Subcutaneous adipose tissue (tissue), 4 donors: ENCODE data around the gene REV3L. TPM values are rescaled to one million over a fixed set of nuclear protein-coding genes. Genes with fewer than 3 reads are reported as not detected.

ENCODE experiments used
- total RNA-seq, 4 donors: library from RNA; depleted of rRNA; stranded (reverse); fragments of >200 nt; gene quantifications; one replicate each; pipeline ENCODE4 v1.1.0, GENCODE V29; 2016
- TF ChIP-seq, protein P1 (sequence below): fragments of 450-650 bp; IDR thresholded peaks from one replicate; pipeline ENCODE4 v1.5.1; 2016; ENCODE audit warnings: low read depth, mild to moderate bottlenecking, control low read depth, antibody characterized with exemption, moderate library complexity

Gene REV3L
- total RNA-seq, 4 donors from 2014 or later, result 94.7 to 140 (median 106) TPM

DNA sequence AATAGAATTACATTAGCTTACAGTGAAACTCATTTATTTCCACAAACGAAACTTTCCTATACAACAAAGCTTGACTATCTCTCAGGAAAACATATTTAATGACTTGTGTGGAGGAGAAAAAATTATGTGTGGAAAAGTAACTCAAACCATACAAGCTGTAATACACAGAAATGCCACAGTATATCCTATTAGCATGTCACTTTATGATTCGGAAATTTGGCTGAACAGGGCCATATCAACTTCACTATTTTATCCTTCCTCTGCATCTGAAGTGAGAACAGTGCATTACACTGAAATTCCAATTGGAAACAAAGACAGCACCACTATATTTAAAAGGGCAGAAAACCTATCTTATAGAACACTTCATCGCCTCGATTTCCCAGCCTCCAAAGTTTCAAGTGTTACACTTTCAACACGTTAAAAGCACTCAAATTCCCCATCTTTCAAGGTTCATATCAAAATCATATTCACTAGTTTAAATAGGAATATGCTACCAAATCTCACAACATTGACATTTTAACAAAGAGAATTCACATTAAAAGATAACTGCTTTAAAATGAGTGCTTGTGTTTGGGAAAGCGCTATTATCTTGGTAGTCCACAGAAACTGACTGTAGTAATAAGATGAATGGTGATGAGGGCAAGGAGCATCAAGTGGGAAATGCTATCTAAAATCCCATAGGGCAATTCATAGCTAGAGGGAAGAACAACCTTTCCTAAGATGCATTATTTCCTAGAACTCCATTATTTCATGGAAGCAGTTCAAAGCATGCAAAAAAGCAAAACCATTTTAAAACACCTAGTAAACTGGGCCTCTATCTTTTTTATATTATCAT lies 1.8 kb downstream of the REV3L start:
- TF ChIP-seq, protein P1, sequence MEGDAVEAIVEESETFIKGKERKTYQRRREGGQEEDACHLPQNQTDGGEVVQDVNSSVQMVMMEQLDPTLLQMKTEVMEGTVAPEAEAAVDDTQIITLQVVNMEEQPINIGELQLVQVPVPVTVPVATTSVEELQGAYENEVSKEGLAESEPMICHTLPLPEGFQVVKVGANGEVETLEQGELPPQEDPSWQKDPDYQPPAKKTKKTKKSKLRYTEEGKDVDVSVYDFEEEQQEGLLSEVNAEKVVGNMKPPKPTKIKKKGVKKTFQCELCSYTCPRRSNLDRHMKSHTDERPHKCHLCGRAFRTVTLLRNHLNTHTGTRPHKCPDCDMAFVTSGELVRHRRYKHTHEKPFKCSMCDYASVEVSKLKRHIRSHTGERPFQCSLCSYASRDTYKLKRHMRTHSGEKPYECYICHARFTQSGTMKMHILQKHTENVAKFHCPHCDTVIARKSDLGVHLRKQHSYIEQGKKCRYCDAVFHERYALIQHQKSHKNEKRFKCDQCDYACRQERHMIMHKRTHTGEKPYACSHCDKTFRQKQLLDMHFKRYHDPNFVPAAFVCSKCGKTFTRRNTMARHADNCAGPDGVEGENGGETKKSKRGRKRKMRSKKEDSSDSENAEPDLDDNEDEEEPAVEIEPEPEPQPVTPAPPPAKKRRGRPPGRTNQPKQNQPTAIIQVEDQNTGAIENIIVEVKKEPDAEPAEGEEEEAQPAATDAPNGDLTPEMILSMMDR, result no peak

DNA sequence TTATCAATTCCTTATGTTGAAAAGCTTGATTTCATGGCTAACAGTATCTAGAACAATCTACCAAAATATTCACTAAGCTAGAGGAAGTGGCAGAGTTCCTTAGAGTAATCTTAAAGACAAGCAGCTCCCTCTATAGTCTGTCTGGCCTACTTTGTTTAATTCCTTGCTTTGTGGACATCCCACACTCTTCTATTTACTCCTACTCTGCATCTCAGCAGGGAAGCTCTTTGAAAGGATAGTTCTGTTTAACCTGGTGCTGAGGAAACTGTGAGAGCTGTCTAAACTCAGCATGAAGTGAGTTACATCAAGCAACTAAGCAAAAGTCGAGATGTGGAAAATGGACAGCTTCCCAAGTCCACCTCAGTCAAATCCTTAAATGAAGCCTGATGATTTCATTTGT lies 4.3 kb downstream of the REV3L start:
- TF ChIP-seq, protein P1, result no peak

DNA sequence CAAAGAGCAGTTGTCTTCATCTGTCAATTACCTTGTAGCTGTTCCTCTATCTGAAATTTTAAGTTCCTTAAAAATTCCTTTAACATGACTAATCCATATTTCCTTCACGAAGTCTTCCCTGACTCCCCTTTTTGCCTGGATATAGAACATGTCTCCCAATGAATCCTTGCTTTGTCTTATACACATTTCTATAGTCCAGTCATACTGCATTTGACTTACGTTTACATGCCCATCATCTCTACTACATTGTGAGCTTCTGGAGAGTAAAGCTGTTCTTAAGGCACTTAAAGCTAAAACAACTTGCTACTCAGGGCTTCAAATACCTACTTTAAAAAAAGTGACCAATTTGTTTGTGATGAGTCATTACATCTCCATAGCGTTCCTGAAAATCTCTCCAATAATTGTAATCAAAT lies 4.9 kb downstream of the REV3L start:
- TF ChIP-seq, protein P1, result no peak

DNA sequence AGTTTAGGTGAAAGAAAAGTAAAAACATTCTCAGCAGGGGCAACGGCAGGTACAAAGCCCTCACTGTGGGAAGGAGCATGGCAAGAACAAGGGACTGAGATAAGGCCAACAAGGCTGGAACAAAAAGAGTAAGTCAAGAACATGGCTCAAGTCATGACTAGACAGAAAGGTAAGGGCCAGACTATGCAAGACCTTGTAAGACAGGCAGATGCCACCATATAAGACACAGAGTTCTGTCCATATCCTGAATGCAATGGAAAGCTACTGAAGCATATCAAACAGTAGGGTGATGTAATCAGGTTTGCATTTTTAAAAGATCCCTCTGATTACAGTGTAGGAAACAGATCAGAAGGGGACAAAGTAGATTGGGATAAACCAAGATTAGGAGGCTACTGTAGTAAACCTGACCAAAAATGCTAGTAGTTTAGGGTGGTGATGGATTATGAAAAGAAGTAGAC lies 5.5 kb downstream of the REV3L start:
- TF ChIP-seq, protein P1, result no peak

DNA sequence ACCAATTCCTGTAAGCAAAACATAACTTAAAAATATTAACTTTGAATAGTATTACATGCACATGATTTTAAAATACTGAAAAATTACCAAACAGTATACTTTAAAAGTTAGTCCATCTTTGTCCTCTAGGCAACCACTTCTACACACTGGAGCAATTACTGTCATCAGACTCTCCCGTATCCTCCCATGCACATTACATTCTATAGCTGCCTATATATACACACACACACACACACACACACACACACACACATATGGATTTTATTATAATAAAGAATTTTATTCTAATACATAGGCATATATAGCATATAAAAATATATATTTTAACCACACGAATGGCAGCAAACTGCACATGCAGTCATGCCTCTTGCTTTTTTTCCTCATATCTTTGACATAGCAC lies 8.2 kb downstream of the REV3L start:
- TF ChIP-seq, protein P1, result no peak

DNA sequence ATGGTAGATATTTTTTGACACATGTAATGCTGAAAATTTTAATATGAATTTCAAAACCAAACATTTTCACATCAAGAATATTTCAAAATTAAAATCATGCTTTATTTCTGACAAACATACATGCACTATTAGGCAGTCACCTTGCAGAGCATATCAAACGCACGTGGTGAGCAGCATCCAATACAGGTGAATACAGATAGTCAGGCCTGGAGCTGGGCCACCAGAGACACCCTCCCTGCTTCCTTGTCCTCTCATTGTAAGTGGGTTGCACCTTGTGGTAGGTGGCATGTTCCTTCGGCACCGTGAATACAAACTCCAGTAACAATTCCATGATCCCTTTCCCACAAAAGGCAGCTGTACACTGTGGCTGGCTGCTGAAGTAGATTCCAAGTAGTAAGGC lies 8.9 kb downstream of the REV3L start:
- TF ChIP-seq, protein P1, result no peak

DNA sequence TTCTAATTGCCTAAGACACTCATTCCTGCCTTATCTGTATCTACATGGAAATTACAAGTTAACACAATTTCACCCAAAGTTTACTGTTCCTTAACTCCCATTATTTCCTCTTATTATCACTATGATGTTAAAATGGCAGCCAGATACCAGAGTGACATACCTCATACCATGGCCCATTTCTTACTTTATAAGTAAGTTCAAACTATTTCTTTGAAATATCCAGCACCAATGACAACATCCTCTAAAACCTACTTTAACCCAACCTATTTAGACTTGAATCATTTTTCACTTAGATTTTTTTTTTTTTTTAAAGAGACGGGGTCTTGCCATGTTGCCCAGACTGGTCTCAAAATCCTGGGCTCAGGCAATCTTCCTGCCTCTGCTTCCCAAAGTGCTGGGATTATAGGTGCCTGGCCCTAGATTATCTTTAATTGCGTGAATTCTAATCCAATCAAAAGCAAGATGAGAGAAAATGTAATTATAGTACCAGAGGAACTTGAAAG lies 10.0 kb downstream of the REV3L start:
- TF ChIP-seq, protein P1, result no peak
